ENCODE data around the gene DUSP8. TPM values are rescaled to one million over a fixed set of nuclear protein-coding genes. Genes with fewer than 3 reads are reported as not detected.

The DUSP8 gene
- total and polyA plus RNA-seq, 2 donors (not counting 1 experiment from before 2014, with no cell fraction given), result 4.3 to 7.2 TPM

DNA sequence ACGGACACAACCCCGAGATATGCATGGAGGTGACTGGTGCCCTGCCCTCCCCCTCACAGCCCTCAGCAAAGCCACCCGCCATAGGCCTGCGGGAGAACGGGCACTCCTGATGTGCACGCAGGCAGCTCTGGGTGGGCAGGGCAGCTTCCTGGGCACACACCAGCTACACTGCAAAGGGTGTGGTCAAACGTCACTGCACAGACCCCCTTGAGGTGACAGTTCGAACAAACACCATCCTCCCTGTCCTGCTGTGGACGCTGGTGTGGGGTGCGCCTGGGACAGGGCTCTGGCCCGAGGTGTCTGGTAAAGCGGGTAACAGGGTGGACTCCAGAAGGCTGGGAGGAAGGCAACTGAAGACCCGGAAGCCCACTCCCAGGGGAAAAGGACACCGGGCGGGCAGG, 63.6 kb downstream of the DUSP8 start:
- peaks cover 0 to 28% of the 10 kb centered on the region in 2 donors for H3K4me1 ChIP-seq (ENCODE audit: control insufficient read depth in 2 of 2, insufficient read depth in 2 of 2, low read length in 2 of 2)
- ChIA-PET POLR2A (no interaction called here), CTCF (no interaction called here)
- H3K27me3 ChIP-seq (replicated peaks in 1 of 4; ENCODE audit: control extremely low read depth in 1 of 4, control insufficient read depth in 3 of 4, insufficient read depth in 4 of 4, low read length in 3 of 4), result no peaks in the 10 kb centered on the region
- H3K4me3 Mint-ChIP-seq, result no peak overlapping the region
- H3K9me3 Mint-ChIP-seq (ENCODE audit: insufficient read depth), result no peaks in the 10 kb centered on the region
- peaks cover 43% of the 10 kb centered on the region for H3K4me1 Mint-ChIP-seq
- no peaks in the 10 kb centered on the region for H3K27me3 Mint-ChIP-seq
- no peak overlapping the region for H3K4me2 ChIP-seq (replicated peaks; ENCODE audit: low read depth, low read length, poor library complexity, severe bottlenecking)
- no peak overlapping the region for H3K4me3 ChIP-seq (ENCODE audit: control extremely low read depth in 1 of 5, extremely low read depth in 1 of 5, insufficient read depth in 1 of 5, low read depth in 2 of 5, low read length in 4 of 5)
- H3K27ac Mint-ChIP-seq, result no peak overlapping the region
- intact Hi-C loops (cut with micrococcal nuclease), result no loop called here
- ATAC-seq (ENCODE audit: low read depth) (no peak), DNase-seq (no peak)
- no peaks in the 10 kb centered on the region for H3K9me3 ChIP-seq (ENCODE audit: control extremely low read depth in 1 of 3, control insufficient read depth in 2 of 3, insufficient read depth in 1 of 3, low read length in 2 of 3)
- no peaks in the 10 kb centered on the region for H3K36me3 ChIP-seq (replicated peaks in 1 of 2; ENCODE audit: control extremely low read depth in 1 of 2, control insufficient read depth in 1 of 2, extremely low read depth in 1 of 2, insufficient read depth in 2 of 2, low read length in 1 of 2)
- H4K20me1 ChIP-seq (ENCODE audit: control insufficient read depth, insufficient read depth, low read length, poor library complexity, severe bottlenecking), result peaks cover 97% of the 10 kb centered on the region
- TF ChIP-seq, protein P1, sequence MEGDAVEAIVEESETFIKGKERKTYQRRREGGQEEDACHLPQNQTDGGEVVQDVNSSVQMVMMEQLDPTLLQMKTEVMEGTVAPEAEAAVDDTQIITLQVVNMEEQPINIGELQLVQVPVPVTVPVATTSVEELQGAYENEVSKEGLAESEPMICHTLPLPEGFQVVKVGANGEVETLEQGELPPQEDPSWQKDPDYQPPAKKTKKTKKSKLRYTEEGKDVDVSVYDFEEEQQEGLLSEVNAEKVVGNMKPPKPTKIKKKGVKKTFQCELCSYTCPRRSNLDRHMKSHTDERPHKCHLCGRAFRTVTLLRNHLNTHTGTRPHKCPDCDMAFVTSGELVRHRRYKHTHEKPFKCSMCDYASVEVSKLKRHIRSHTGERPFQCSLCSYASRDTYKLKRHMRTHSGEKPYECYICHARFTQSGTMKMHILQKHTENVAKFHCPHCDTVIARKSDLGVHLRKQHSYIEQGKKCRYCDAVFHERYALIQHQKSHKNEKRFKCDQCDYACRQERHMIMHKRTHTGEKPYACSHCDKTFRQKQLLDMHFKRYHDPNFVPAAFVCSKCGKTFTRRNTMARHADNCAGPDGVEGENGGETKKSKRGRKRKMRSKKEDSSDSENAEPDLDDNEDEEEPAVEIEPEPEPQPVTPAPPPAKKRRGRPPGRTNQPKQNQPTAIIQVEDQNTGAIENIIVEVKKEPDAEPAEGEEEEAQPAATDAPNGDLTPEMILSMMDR (IDR thresholded peaks at IDR 0.05), result no peak
- no peak for TF ChIP-seq EZH2 (IDR thresholded peaks at IDR 0.05; ENCODE audit: borderline replicate concordance, insufficient read depth, low read depth, low read length, poor library complexity, severe bottlenecking)
- H2AFZ ChIP-seq (ENCODE audit: insufficient read depth, low read depth, low read length, poor library complexity, severe bottlenecking), result no peak overlapping the region
- WGBS (ENCODE audit: insufficient coverage), result 84% methylated on average over 11 of the region's 15 CpGs
- peaks cover 96% of the 10 kb centered on the region for H3K79me2 ChIP-seq (ENCODE audit: control insufficient read depth, insufficient read depth, low read length)
- H3K27ac ChIP-seq (ENCODE audit: low read length in 2 of 2), result no peak overlapping the region
- H3K9ac ChIP-seq (ENCODE audit: low read length), result no peak overlapping the region

DNA sequence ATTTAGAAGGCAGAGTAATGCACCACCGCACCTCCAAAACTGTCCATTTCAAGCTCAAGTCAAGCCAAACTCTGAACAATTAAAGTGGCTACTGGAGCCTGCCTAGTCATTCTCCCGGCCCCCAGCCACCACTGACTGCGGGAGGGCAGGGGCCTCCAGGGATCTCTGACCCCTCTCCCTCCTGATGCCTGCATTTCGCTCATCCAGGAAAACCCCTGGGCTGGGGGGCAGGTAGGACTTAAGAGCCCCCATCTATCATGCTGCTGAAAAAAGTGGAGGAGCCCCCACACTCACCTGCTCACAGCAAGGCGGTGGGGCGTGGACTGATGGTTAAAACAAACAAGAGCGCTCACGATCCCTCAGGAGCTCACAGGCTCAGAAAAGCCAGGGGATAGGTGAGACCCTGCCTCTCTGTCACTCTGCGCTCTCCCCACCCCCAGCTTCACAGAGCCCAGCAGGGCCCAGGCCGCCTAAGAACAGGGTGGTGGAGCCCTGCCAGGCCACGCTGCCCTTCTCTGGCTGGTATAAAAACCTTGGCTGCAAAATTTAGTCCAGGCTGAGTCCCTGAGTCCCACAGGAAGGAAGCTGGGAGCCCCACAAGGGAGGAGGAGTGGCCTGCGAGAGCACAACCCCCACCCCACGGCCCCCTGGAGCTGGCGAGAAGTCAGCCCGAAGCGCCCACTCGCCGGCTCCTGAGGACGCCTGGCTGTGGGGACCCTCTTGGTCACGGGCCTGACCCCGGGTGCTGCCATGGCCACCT, 64.5 kb downstream of the DUSP8 start:
- no peaks in the 10 kb centered on the region for H3K9me3 Mint-ChIP-seq (ENCODE audit: insufficient read depth)
- Histone ChIP-seq H3K36me3 (replicated peaks in 1 of 2; ENCODE audit: control extremely low read depth in 1 of 2, control insufficient read depth in 1 of 2, extremely low read depth in 1 of 2, insufficient read depth in 2 of 2, low read length in 1 of 2) (no peaks in the 10 kb centered on the region), H3K4me2 (replicated peaks; ENCODE audit: low read depth, low read length, poor library complexity, severe bottlenecking) (peak overlapping the region; percentile 25), H3K79me2 (ENCODE audit: control insufficient read depth, insufficient read depth, low read length) (peaks cover 98% of the 10 kb centered on the region), H4K20me1 (ENCODE audit: control insufficient read depth, insufficient read depth, low read length, poor library complexity, severe bottlenecking) (peaks cover 100% of the 10 kb centered on the region), H3K9ac (ENCODE audit: low read length) (no peak overlapping the region), H3K27me3 (replicated peaks in 1 of 4; ENCODE audit: control extremely low read depth in 1 of 4, control insufficient read depth in 3 of 4, insufficient read depth in 4 of 4, low read length in 3 of 4) (no peaks in the 10 kb centered on the region), H2AFZ (ENCODE audit: insufficient read depth, low read depth, low read length, poor library complexity, severe bottlenecking) (no peak overlapping the region), H3K9me3 (ENCODE audit: control extremely low read depth in 1 of 3, control insufficient read depth in 2 of 3, insufficient read depth in 1 of 3, low read length in 2 of 3) (no peaks in the 10 kb centered on the region), H3K4me3 (ENCODE audit: control extremely low read depth in 1 of 5, extremely low read depth in 1 of 5, insufficient read depth in 1 of 5, low read depth in 2 of 5, low read length in 4 of 5) (no peak overlapping the region), H3K27ac (ENCODE audit: low read length in 2 of 2) (no peak overlapping the region), H3K4me1 (ENCODE audit: control insufficient read depth in 2 of 2, insufficient read depth in 2 of 2, low read length in 2 of 2) (peaks cover 0 to 28% of the 10 kb centered on the region in 2 donors)
- TF ChIP-seq EZH2 (IDR thresholded peaks at IDR 0.05; ENCODE audit: borderline replicate concordance, insufficient read depth, low read depth, low read length, poor library complexity, severe bottlenecking), result no peak
- TF ChIP-seq, protein P1 (IDR thresholded peaks at IDR 0.05), result no peak
- peaks cover 39% of the 10 kb centered on the region for H3K4me1 Mint-ChIP-seq
- CTCF ChIA-PET, result no interaction called here
- POLR2A ChIA-PET, result interaction anchor here (0.7 kb wide), 1 partner anchor 39 kb away, joined by 8 read pairs; no protein-coding TSS in a partner anchor
- DNase-seq (no peak), ATAC-seq (ENCODE audit: low read depth) (no peak)
- H3K4me3 Mint-ChIP-seq, result no peak overlapping the region
- 49% methylated on average over 21 of the region's 21 CpGs for WGBS (ENCODE audit: insufficient coverage)
- H3K27ac Mint-ChIP-seq, result no peak overlapping the region
- intact Hi-C loops (cut with micrococcal nuclease), result no loop called here
- no peaks in the 10 kb centered on the region for H3K27me3 Mint-ChIP-seq

Data from B cell (primary cell).